VCaP (cell line): ENCODE results near the gene SPOCK1.

Experiments
- H3K27ac ChIP-seq: fragments of 450-650 bp; 2 replicates; pipeline ENCODE4 v1.5.1; 2017
- CTCF ChIP-seq: fragments of 450-650 bp; conservative IDR thresholded peaks from 2 replicates; pipeline ENCODE4 v1.5.1; 2017; ENCODE audit warnings: mild to moderate bottlenecking, moderate library complexity

The SPOCK1 gene

GRCh38 chr5:137501846-137502406, 2.8 kb upstream of the SPOCK1 start:
- TF ChIP-seq CTCF, result no peak
- H3K27ac ChIP-seq, result no peak overlapping the region

- TF ChIP-seq CTCF, result no peak
- no peak overlapping the region for H3K27ac ChIP-seq
Observed at GRCh38 chr5:137501226-137501625, 2.1 kb upstream of the SPOCK1 start.

- TF ChIP-seq CTCF, result no peak
- H3K27ac ChIP-seq, result no peak overlapping the region
Observed at GRCh38 chr5:137500615-137501225, 1.6 kb upstream of the SPOCK1 start.

GRCh38 chr5:137499506-137499847, 351 bp upstream of the SPOCK1 start:
- TF ChIP-seq CTCF, result peak; percentile 70; the same call in 1 of the 2 replicates
- H3K27ac ChIP-seq, result peak overlapping the region; percentile 83; the same call in 1 of the 2 replicates

GRCh38 chr5:137498301-137498735, 808 bp downstream of the SPOCK1 start:
- H3K27ac ChIP-seq, result peak overlapping the region; percentile 83
- no peak for TF ChIP-seq CTCF

GRCh38 chr5:137497396-137498290, 1.5 kb downstream of the SPOCK1 start:
- peak; percentile 75 for TF ChIP-seq CTCF
- H3K27ac ChIP-seq, result peak overlapping the region; percentile 83

GRCh38 chr5:137496919-137497318, 2.2 kb downstream of the SPOCK1 start:
- no peak for TF ChIP-seq CTCF
- no peak overlapping the region for H3K27ac ChIP-seq
